ENCODE measurements around the gene PRR29. TPM values are rescaled to one million over a fixed set of nuclear protein-coding genes. Genes with fewer than 3 reads are reported as not detected.

Gene PRR29
- total and polyA plus RNA-seq, 2 donors (not counting 1 experiment from before 2014, with no cell fraction given): 0.03 TPM; not detected in 1

DNA sequence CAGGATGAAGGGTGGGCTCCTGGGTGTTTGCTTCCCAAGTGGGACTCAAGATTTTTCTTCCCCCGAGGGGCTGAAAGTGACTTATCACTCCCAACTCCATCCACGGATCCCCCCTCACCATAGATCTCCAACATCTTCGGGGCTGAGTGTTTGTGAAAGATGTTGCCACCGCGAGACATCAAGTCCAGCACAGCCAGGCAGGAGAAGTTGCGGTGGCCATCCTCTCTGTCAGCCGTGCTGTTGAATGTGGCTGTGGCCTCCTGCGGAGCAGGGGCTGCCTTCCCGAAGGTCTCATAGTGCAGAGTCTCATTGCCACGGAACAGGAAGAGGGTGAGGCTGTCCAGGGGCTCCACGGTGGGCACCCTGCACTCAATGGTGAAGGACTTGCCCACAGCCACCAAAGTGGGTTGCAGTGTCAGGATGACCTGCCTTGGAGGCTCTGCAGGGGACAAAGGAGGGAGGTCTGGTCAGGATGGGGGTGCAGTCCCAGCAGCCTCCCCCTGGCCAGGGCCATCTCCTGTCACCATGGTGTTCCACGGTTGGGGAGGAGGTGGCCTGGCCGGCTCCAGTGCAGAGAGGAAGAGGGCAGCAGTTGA is 5.5 kb downstream of the PRR29 start:
- Histone ChIP-seq H3K4me3 (ENCODE audit: control extremely low read depth in 1 of 5, extremely low read depth in 1 of 5, insufficient read depth in 1 of 5, low read depth in 2 of 5, low read length in 4 of 5) (no peak overlapping the region), H2AFZ (ENCODE audit: insufficient read depth, low read depth, low read length, poor library complexity, severe bottlenecking) (no peak overlapping the region), H3K79me2 (ENCODE audit: control insufficient read depth, insufficient read depth, low read length) (peaks cover 38% of the 10 kb centered on the region), H3K4me2 (replicated peaks; ENCODE audit: low read depth, low read length, poor library complexity, severe bottlenecking) (no peak overlapping the region), H3K9ac (ENCODE audit: low read length) (no peak overlapping the region), H4K20me1 (ENCODE audit: control insufficient read depth, insufficient read depth, low read length, poor library complexity, severe bottlenecking) (peaks cover 77% of the 10 kb centered on the region), H3K27me3 (replicated peaks in 1 of 4; ENCODE audit: control extremely low read depth in 1 of 4, control insufficient read depth in 3 of 4, insufficient read depth in 4 of 4, low read length in 3 of 4) (peaks cover 0 to 7% (median 0%) of the 10 kb centered on the region in 4 experiments), H3K27ac (ENCODE audit: low read length in 2 of 2) (no peak overlapping the region), H3K36me3 (replicated peaks in 1 of 2; ENCODE audit: control extremely low read depth in 1 of 2, control insufficient read depth in 1 of 2, extremely low read depth in 1 of 2, insufficient read depth in 2 of 2, low read length in 1 of 2) (peaks cover 0 to 60% of the 10 kb centered on the region in 2 experiments), H3K4me1 (ENCODE audit: control insufficient read depth in 2 of 2, insufficient read depth in 2 of 2, low read length in 2 of 2) (peaks cover 17 to 36% of the 10 kb centered on the region in 2 donors), H3K9me3 (ENCODE audit: control extremely low read depth in 1 of 3, control insufficient read depth in 2 of 3, insufficient read depth in 1 of 3, low read length in 2 of 3) (no peaks in the 10 kb centered on the region)
- no peak for DNase-seq
- Mint-ChIP-seq H3K27me3 (peaks cover 3% of the 10 kb centered on the region), H3K4me3 (no peak overlapping the region), H3K27ac (no peak overlapping the region), H3K4me1 (peaks cover 26% of the 10 kb centered on the region), H3K9me3 (ENCODE audit: insufficient read depth) (no peaks in the 10 kb centered on the region)
- ChIA-PET POLR2A (no interaction called here), CTCF (interaction anchor here (0.7 to 0.9 kb wide), 2 partner anchors 14 to 91 kb away, joined by 3 read pairs; no protein-coding TSS in a partner anchor)
- intact Hi-C loops (cut with micrococcal nuclease): no loop called here
- no peak for ATAC-seq (ENCODE audit: low read depth)
- TF ChIP-seq, protein P1, sequence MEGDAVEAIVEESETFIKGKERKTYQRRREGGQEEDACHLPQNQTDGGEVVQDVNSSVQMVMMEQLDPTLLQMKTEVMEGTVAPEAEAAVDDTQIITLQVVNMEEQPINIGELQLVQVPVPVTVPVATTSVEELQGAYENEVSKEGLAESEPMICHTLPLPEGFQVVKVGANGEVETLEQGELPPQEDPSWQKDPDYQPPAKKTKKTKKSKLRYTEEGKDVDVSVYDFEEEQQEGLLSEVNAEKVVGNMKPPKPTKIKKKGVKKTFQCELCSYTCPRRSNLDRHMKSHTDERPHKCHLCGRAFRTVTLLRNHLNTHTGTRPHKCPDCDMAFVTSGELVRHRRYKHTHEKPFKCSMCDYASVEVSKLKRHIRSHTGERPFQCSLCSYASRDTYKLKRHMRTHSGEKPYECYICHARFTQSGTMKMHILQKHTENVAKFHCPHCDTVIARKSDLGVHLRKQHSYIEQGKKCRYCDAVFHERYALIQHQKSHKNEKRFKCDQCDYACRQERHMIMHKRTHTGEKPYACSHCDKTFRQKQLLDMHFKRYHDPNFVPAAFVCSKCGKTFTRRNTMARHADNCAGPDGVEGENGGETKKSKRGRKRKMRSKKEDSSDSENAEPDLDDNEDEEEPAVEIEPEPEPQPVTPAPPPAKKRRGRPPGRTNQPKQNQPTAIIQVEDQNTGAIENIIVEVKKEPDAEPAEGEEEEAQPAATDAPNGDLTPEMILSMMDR (IDR thresholded peaks at IDR 0.05): no peak
- no peak for TF ChIP-seq EZH2 (IDR thresholded peaks at IDR 0.05; ENCODE audit: borderline replicate concordance, insufficient read depth, low read depth, low read length, poor library complexity, severe bottlenecking)
- WGBS (ENCODE audit: insufficient coverage): 91% methylated on average over 12 of the region's 13 CpGs

DNA sequence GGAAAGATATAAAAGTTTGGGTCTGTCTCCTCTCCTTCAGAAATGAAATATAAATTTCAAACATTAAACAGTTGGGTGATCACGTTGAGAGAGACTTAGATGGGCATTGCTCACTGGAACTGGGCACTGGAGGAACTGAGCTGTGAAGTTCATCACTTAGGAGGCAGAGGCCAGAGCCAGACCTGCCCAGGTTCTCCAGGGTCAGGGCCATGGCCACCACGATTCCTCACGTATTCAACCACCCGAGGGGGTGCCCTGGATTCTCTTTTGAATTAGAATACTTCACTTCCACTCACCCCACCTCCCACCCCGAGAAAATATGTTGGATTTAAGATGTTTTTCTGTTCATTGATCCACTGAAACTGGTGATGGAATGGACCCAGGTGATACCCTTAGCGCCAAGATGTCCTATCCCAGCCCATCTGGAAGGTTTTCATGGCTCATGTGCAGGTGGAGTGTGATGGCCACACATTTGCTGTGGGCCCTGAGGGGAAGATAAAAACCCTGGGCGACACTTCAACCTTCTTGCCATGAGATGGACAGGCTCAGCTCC is 6.1 kb downstream of the PRR29 start:
- H3K4me2 ChIP-seq (replicated peaks; ENCODE audit: low read depth, low read length, poor library complexity, severe bottlenecking): no peak overlapping the region
- intact Hi-C loops (cut with micrococcal nuclease): no loop called here
- no peak for DNase-seq
- POLR2A ChIA-PET: no interaction called here
- H3K9me3 Mint-ChIP-seq (ENCODE audit: insufficient read depth): no peaks in the 10 kb centered on the region
- H4K20me1 ChIP-seq (ENCODE audit: control insufficient read depth, insufficient read depth, low read length, poor library complexity, severe bottlenecking): peaks cover 84% of the 10 kb centered on the region
- peaks cover 18 to 36% of the 10 kb centered on the region in 2 donors for H3K4me1 ChIP-seq (ENCODE audit: control insufficient read depth in 2 of 2, insufficient read depth in 2 of 2, low read length in 2 of 2)
- no peak overlapping the region for H3K27ac ChIP-seq (ENCODE audit: low read length in 2 of 2)
- H3K4me1 Mint-ChIP-seq: peaks cover 25% of the 10 kb centered on the region
- ATAC-seq (ENCODE audit: low read depth): no peak
- no peak overlapping the region for H3K9ac ChIP-seq (ENCODE audit: low read length)
- H3K4me3 ChIP-seq (ENCODE audit: control extremely low read depth in 1 of 5, extremely low read depth in 1 of 5, insufficient read depth in 1 of 5, low read depth in 2 of 5, low read length in 4 of 5): no peak overlapping the region
- H3K79me2 ChIP-seq (ENCODE audit: control insufficient read depth, insufficient read depth, low read length): peaks cover 44% of the 10 kb centered on the region
- peaks cover 0 to 1% (median 0%) of the 10 kb centered on the region in 4 experiments for H3K27me3 ChIP-seq (replicated peaks in 1 of 4; ENCODE audit: control extremely low read depth in 1 of 4, control insufficient read depth in 3 of 4, insufficient read depth in 4 of 4, low read length in 3 of 4)
- WGBS (ENCODE audit: insufficient coverage): 100% methylated on average over 3 of the region's 7 CpGs
- TF ChIP-seq EZH2 (IDR thresholded peaks at IDR 0.05; ENCODE audit: borderline replicate concordance, insufficient read depth, low read depth, low read length, poor library complexity, severe bottlenecking): no peak
- TF ChIP-seq, protein P1 (IDR thresholded peaks at IDR 0.05): no peak
- H3K27me3 Mint-ChIP-seq: peaks cover 3% of the 10 kb centered on the region
- no peak overlapping the region for H3K4me3 Mint-ChIP-seq
- CTCF ChIA-PET: interaction anchor here (0.7 to 0.9 kb wide), 2 partner anchors 14 kb away, joined by 3 to 4 read pairs; no protein-coding TSS in a partner anchor
- H3K36me3 ChIP-seq (replicated peaks in 1 of 2; ENCODE audit: control extremely low read depth in 1 of 2, control insufficient read depth in 1 of 2, extremely low read depth in 1 of 2, insufficient read depth in 2 of 2, low read length in 1 of 2): peaks cover 0 to 67% of the 10 kb centered on the region in 2 experiments
- no peak overlapping the region for H3K27ac Mint-ChIP-seq
- H3K9me3 ChIP-seq (ENCODE audit: control extremely low read depth in 1 of 3, control insufficient read depth in 2 of 3, insufficient read depth in 1 of 3, low read length in 2 of 3): no peaks in the 10 kb centered on the region
- no peak overlapping the region for H2AFZ ChIP-seq (ENCODE audit: insufficient read depth, low read depth, low read length, poor library complexity, severe bottlenecking)
